GM13976 (cell line): ENCODE data around the gene RNF103.

Experiments used
- DNase-seq: peaks from one replicate; pipeline ENCODE4 v3.0.0; 2012; ENCODE audit warnings: low spot score
- CTCF ChIP-seq: IDR thresholded peaks from 2 replicates; pipeline ENCODE4 v1.5.1; 2012; ENCODE audit warnings: borderline replicate concordance, mild to moderate bottlenecking; ENCODE audit not compliant: insufficient read depth; ENCODE audit errors: extremely low read depth, missing control alignments, control extremely low read depth
- in situ Hi-C: fragments of 300-500 bp; cut with MboI; formaldehyde crosslinking; loops from one replicate; pipeline ENCODE4 v1.12.0; 2022; ENCODE audit warnings: low sequenced_read_pairs, mixed read lengths, inconsistent platforms; ENCODE audit not compliant: unreplicated experiment

Gene RNF103

GRCh38 chr2:86650188-86650587, 26.5 kb upstream of the RNF103 start:
- no peak for DNase-seq
- TF ChIP-seq CTCF, result no peak
- in situ Hi-C loops, result no loop called here

- no peak for DNase-seq
- TF ChIP-seq CTCF, result no peak
- in situ Hi-C loops, result loop anchor here (10.0 kb wide), 1 partner anchor 455 kb away; the partner anchor contains the start of genes IMMT and MRPL35
Measured at GRCh38 chr2:86649119-86649947, 25.7 kb upstream of the RNF103 start.

GRCh38 chr2:86648681-86649080, 25.0 kb upstream of the RNF103 start:
- no peak for DNase-seq
- TF ChIP-seq CTCF, result no peak
- in situ Hi-C loops, result loop anchor here (10.0 kb wide), 1 partner anchor 454 kb away; the partner anchor contains the start of genes IMMT and MRPL35

- in situ Hi-C loops, result loop anchor here (10.0 kb wide), 1 partner anchor 452 kb away; the partner anchor contains the start of genes IMMT and MRPL35
- no peak for TF ChIP-seq CTCF
- DNase-seq, result no peak
Measured at GRCh38 chr2:86646865-86647264, 23.2 kb upstream of the RNF103 start.

DNA sequence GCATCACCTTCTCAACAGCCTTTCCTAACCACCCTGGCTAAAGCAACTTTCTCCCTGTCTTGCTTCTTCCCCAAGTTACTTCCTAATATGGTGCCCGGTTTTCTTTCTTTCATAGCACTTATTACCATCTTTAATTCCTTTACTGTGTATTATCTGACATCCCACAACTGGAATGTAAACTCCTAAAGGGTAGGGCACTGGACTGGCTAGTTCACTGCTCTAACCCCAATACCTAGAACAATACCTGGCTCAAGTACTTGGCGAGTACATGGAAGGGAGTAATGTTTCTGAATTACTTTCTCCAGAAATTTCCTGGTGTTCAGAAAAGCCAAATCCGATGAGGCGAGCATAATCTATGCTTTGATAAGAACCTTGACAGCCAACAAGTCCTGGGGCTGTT, 22.7 kb upstream of the RNF103 start:
- TF ChIP-seq CTCF, result no peak
- in situ Hi-C loops, result loop anchor here (10.0 kb wide), 1 partner anchor 452 kb away; the partner anchor contains the start of genes IMMT and MRPL35
- no peak for DNase-seq

DNA sequence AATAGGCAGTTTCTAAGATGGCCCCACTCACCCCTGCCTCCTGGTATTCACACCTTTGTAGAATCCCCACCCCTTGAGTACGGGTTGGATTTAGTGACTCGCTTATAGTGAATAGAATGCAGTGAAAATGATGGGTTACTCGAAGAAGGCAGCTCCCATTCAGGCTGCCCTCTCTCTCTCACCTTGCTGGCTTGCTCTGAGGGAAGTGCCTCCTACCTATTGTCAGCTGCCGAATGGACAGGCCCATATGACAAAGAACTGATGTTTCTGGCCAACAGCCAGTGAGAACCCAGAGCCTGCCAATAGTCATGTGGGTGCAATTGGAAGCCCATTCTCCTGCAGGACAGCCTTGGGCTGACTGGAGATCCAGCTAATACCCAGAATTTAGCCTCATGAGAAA, 22.1 kb upstream of the RNF103 start:
- no peak for TF ChIP-seq CTCF
- in situ Hi-C loops, result loop anchor here (10.0 kb wide), 1 partner anchor 451 kb away; the partner anchor contains the start of genes IMMT and MRPL35
- no peak for DNase-seq
